ENCODE results near the gene SVOP.

The SVOP gene

GRCh38 chr12:109020796-109021380, at the start of gene SVOP:
Gene SVOP (minus strand): TSS chr12:109021068. CDS start chr12:109020868, 200 bp downstream.
- H3K4me3 Mint-ChIP-seq, result peak within 1 kb of the TSS; percentile 13 to 26 (median 21)
- H3K9me3 Mint-ChIP-seq, result no peaks in the 10 kb centered on the region
- no peaks in the 10 kb centered on the region for H3K4me1 Mint-ChIP-seq
- no peaks in the 10 kb centered on the region for H3K36me3 Mint-ChIP-seq (ENCODE audit: low read depth)
- H3K27me3 Mint-ChIP-seq (ENCODE audit: low read depth), result peaks cover 15% of the 10 kb centered on the region
- H3K27ac Mint-ChIP-seq, result no peak within 1 kb of the TSS
- no peak for TF ChIP-seq CTCF (IDR thresholded peaks at IDR 0.05; ENCODE audit: unreplicated experiment in 3 of 3)

- Mint-ChIP-seq H3K27me3 (ENCODE audit: low read depth) (no peaks in the 10 kb centered on the region), H3K9me3 (no peaks in the 10 kb centered on the region)
Observed at GRCh38 chr12:109069307-109070271, 48.7 kb upstream of the SVOP start.

GRCh38 chr12:109065853-109066193, 45.0 kb upstream of the SVOP start:
- Mint-ChIP-seq H3K36me3 (ENCODE audit: low read depth) (peaks cover 76% of the 10 kb centered on the region), H3K9me3 (no peaks in the 10 kb centered on the region), H3K27me3 (ENCODE audit: low read depth) (no peaks in the 10 kb centered on the region), H3K27ac (peak overlapping the region; percentile 58 to 86 (median 66)), H3K4me1 (no peaks in the 10 kb centered on the region), H3K4me3 (no peak overlapping the region)
- TF ChIP-seq CTCF (IDR thresholded peaks at IDR 0.05; ENCODE audit: unreplicated experiment in 3 of 3), result no peak

More at GRCh38 chr12:109069307-109070271, 48.7 kb upstream of the SVOP start:
- Mint-ChIP-seq H3K27ac (peak overlapping the region; percentile 71 to 84 (median 81)), H3K4me3 (peak overlapping the region in 2 of 3 experiments; percentile 9 to 30), H3K4me1 (no peaks in the 10 kb centered on the region), H3K36me3 (ENCODE audit: low read depth) (peaks cover 77% of the 10 kb centered on the region)
- TF ChIP-seq CTCF (IDR thresholded peaks at IDR 0.05; ENCODE audit: unreplicated experiment in 3 of 3), result no peak

GRCh38 chr12:109065154-109065852, 44.4 kb upstream of the SVOP start:
- Mint-ChIP-seq H3K4me1 (no peaks in the 10 kb centered on the region), H3K9me3 (no peaks in the 10 kb centered on the region), H3K36me3 (ENCODE audit: low read depth) (peaks cover 74% of the 10 kb centered on the region), H3K27ac (peak overlapping the region; percentile 58 to 86 (median 66)), H3K27me3 (ENCODE audit: low read depth) (no peaks in the 10 kb centered on the region), H3K4me3 (no peak overlapping the region)
- no peak for TF ChIP-seq CTCF (IDR thresholded peaks at IDR 0.05; ENCODE audit: unreplicated experiment in 3 of 3)

GRCh38 chr12:109064143-109064542, 43.3 kb upstream of the SVOP start:
- no peaks in the 10 kb centered on the region for H3K4me1 Mint-ChIP-seq
- peaks cover 68% of the 10 kb centered on the region for H3K36me3 Mint-ChIP-seq (ENCODE audit: low read depth)
- H3K4me3 Mint-ChIP-seq, result no peak overlapping the region
- TF ChIP-seq CTCF (IDR thresholded peaks at IDR 0.05; ENCODE audit: unreplicated experiment in 3 of 3), result no peak
- H3K27ac Mint-ChIP-seq, result no peak overlapping the region
- H3K9me3 Mint-ChIP-seq, result no peaks in the 10 kb centered on the region
- no peaks in the 10 kb centered on the region for H3K27me3 Mint-ChIP-seq (ENCODE audit: low read depth)

All from nephron (organoid).